ENCODE measurements around the gene CTNND2.

GRCh38 chr5:11510889-11511288 is 393.4 kb downstream of the CTNND2 start:
- no peak for TF ChIP-seq CTCF (IDR thresholded peaks at IDR 0.05 in 8 of 11, conservative IDR thresholded peaks at IDR 0.05 in 3 of 11)
- TF ChIP-seq POLR2A (IDR thresholded peaks at IDR 0.05) = no peak
- TF ChIP-seq POLR2AphosphoS5 (IDR thresholded peaks at IDR 0.05) = no peak
